ENCODE data around the gene POFUT1. TPM values are rescaled to one million over a fixed set of nuclear protein-coding genes. Genes with fewer than 3 reads are reported as not detected.

The POFUT1 gene
- total RNA-seq, 2 experiments from 2014 or later: 26.5 to 27.1 TPM

DNA sequence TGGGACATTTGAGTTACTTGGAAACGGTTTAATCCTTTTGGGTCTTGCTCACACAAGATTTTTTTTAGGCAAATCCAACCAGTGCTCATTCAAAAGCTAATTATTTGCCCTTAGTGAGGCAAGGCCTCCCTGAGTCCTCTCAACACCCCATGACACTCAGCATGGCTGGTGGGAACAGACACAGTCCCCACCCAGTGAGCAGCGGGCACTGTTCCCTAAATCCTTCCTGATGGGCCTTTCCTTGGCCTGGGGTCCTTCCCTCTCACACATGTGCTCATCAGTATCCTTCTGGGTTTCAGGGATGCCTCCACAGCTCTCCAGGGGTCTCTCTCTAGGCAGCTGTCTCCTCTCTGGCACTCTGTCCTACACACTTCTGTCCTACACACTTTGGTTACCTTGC is 28.2 kb upstream of the POFUT1 start:
- POLR2A ChIA-PET: no interaction called here
- no peaks in the 10 kb centered on the region for H3K27me3 Mint-ChIP-seq
- no peaks in the 10 kb centered on the region for H3K36me3 Mint-ChIP-seq (ENCODE audit: low read depth)
- no peaks in the 10 kb centered on the region for H3K4me1 Mint-ChIP-seq
- CTCF ChIA-PET: interaction anchor here (1.9 kb wide), 1 partner anchor 13 kb away, joined by 6 read pairs; no protein-coding TSS in a partner anchor
- no peak for DNase-seq
- H3K4me3 Mint-ChIP-seq: no peak overlapping the region
- H3K9me3 Mint-ChIP-seq: no peaks in the 10 kb centered on the region
- H3K27ac Mint-ChIP-seq: no peak overlapping the region

DNA sequence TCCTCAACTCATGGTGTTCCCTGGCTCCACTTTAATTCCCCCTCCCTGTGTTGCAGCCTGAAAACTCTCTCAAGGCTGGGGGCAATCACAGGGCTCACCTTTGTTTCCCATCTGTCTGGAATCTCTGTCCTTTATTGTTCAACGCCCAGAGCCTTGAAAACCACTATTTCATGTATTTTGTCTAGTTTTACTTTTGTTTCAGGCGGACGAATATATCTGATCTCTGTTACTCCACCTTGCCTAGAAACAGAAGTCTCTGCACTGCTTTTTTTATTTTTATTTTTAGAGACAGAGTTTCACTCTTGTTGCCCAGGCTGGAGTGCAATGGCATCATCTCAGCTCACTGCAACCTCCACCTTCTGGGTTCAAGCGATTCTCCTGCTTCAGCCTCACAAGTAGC is 27.7 kb upstream of the POFUT1 start:
- DNase-seq: no peak
- POLR2A ChIA-PET: no interaction called here
- no peaks in the 10 kb centered on the region for H3K36me3 Mint-ChIP-seq (ENCODE audit: low read depth)
- no peaks in the 10 kb centered on the region for H3K4me1 Mint-ChIP-seq
- no peak overlapping the region for H3K27ac Mint-ChIP-seq
- CTCF ChIA-PET: interaction anchor here (0.7 to 1.9 kb wide), 3 partner anchors 13 to 599 kb away, joined by 3 to 6 read pairs (median 5); no protein-coding TSS in a partner anchor
- H3K9me3 Mint-ChIP-seq: no peaks in the 10 kb centered on the region
- H3K4me3 Mint-ChIP-seq: no peak overlapping the region
- no peaks in the 10 kb centered on the region for H3K27me3 Mint-ChIP-seq

DNA sequence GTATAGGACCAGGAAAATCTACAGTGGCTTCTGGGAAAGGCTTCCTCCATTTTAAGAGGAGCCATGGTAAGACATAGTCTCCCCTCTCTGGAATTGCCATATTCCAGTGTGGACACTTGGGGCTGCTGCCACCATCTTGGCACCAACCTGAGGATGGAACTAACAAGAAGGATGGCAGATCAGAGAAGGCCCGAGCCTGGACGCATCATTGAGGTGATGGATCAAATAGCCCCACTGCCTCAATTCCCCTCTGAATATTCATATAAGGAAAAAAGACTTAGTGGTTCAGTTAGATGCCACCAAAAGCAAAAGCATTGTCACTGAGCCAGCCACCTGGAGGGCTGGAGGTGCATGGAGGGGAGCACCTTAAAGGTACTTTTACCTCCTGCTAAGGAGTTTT is 26.1 kb upstream of the POFUT1 start:
- ChIA-PET POLR2A (no interaction called here), CTCF (no interaction called here)
- no peak for DNase-seq
- Mint-ChIP-seq H3K36me3 (ENCODE audit: low read depth) (no peaks in the 10 kb centered on the region), H3K27me3 (no peaks in the 10 kb centered on the region), H3K4me3 (no peak overlapping the region), H3K4me1 (no peaks in the 10 kb centered on the region), H3K9me3 (no peaks in the 10 kb centered on the region), H3K27ac (no peak overlapping the region)

DNA sequence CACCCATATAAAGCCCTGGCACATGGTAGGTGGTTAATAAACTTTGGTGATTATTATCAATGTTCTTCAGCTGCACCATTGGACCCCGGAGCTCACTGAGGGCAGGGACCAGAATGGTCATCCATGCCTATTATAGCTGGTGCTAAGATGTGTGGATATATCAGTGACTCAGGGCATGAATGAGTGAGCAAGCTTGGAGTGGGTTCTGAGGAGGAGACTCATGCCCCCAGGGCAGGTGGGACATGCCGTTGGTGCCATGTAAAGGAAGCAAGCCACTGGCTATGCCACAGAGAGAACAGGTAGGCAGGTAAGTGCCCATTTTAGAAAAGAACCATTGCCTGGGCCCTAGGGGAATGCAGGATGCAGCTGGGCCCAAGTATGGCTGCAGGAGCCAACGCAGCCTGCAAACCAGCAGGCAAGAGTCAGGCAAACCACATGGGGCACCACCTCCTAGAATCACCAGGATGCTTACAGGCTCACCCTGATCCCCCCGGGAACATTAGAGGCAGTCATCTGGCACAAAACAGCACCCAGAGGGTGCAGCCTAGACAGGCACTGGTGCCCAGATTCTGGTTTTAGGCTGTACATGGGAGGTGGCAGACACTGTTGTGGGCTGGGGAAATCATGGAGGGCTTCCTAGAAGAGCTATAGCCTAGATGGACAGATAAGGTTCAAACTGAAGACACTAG is 23.6 kb upstream of the POFUT1 start:
- POLR2A ChIA-PET: no interaction called here

GRCh38 chr20:32184961-32185603 is 22.6 kb upstream of the POFUT1 start:
- H3K27me3 Mint-ChIP-seq: no peaks in the 10 kb centered on the region
- ChIA-PET CTCF (no interaction called here), POLR2A (no interaction called here)
- H3K36me3 Mint-ChIP-seq (ENCODE audit: low read depth): no peaks in the 10 kb centered on the region
- no peak overlapping the region for H3K4me3 Mint-ChIP-seq
- H3K27ac Mint-ChIP-seq: no peak overlapping the region
- H3K9me3 Mint-ChIP-seq: no peaks in the 10 kb centered on the region
- H3K4me1 Mint-ChIP-seq: peaks cover 9% of the 10 kb centered on the region
- no peak for DNase-seq

More for the DNA sequence above, 23.6 kb upstream of the POFUT1 start:
- H3K9me3 Mint-ChIP-seq: no peaks in the 10 kb centered on the region
- no peak overlapping the region for H3K27ac Mint-ChIP-seq
- DNase-seq: no peak
- no peaks in the 10 kb centered on the region for H3K27me3 Mint-ChIP-seq
- no peak overlapping the region for H3K4me3 Mint-ChIP-seq
- CTCF ChIA-PET: no interaction called here
- H3K36me3 Mint-ChIP-seq (ENCODE audit: low read depth): no peaks in the 10 kb centered on the region
- H3K4me1 Mint-ChIP-seq: peaks cover 3% of the 10 kb centered on the region

- ChIA-PET POLR2A (no interaction called here), CTCF (no interaction called here)
- H3K9me3 Mint-ChIP-seq: no peaks in the 10 kb centered on the region
- no peak overlapping the region for H3K27ac Mint-ChIP-seq
- H3K4me3 Mint-ChIP-seq: no peak overlapping the region
- peaks cover 19% of the 10 kb centered on the region for H3K4me1 Mint-ChIP-seq
- H3K27me3 Mint-ChIP-seq: no peaks in the 10 kb centered on the region
- DNase-seq: no peak
- H3K36me3 Mint-ChIP-seq (ENCODE audit: low read depth): no peaks in the 10 kb centered on the region
These were observed 21.2 kb upstream of the POFUT1 start for GRCh38 chr20:32186506-32186905.

GRCh38 chr20:32188376-32189122 is 19.1 kb upstream of the POFUT1 start:
- CTCF ChIA-PET: no interaction called here
- POLR2A ChIA-PET: no interaction called here
- Mint-ChIP-seq H3K9me3 (no peaks in the 10 kb centered on the region), H3K27ac (peak overlapping the region; percentile 83), H3K4me1 (peaks cover 19% of the 10 kb centered on the region), H3K27me3 (no peaks in the 10 kb centered on the region), H3K4me3 (peak overlapping the region; percentile 27), H3K36me3 (ENCODE audit: low read depth) (peaks cover 4% of the 10 kb centered on the region)
- DNase-seq: no peak

GRCh38 chr20:32189123-32189410 is 18.6 kb upstream of the POFUT1 start:
- Mint-ChIP-seq H3K9me3 (no peaks in the 10 kb centered on the region), H3K4me1 (peaks cover 19% of the 10 kb centered on the region), H3K27ac (no peak overlapping the region), H3K4me3 (peak overlapping the region; percentile 70), H3K27me3 (no peaks in the 10 kb centered on the region), H3K36me3 (ENCODE audit: low read depth) (peaks cover 4% of the 10 kb centered on the region)
- DNase-seq: no peak
- POLR2A ChIA-PET: no interaction called here
- CTCF ChIA-PET: interaction anchor here (0.5 to 0.6 kb wide), 2 partner anchors 92 to 132 kb away, joined by 3 read pairs; no protein-coding TSS in a partner anchor

- CTCF ChIA-PET: interaction anchor here (0.5 to 0.6 kb wide), 3 partner anchors 91 to 456 kb away, joined by 3 read pairs; no protein-coding TSS in a partner anchor
- H3K36me3 Mint-ChIP-seq (ENCODE audit: low read depth): peaks cover 8% of the 10 kb centered on the region
- no peaks in the 10 kb centered on the region for H3K27me3 Mint-ChIP-seq
- peak overlapping the region; percentile 70 for H3K4me3 Mint-ChIP-seq
- POLR2A ChIA-PET: no interaction called here
- no peaks in the 10 kb centered on the region for H3K9me3 Mint-ChIP-seq
- peak overlapping the region; percentile 89 for H3K27ac Mint-ChIP-seq
- H3K4me1 Mint-ChIP-seq: peaks cover 19% of the 10 kb centered on the region
- peak; percentile 23 for DNase-seq
These were observed 17.7 kb upstream of the POFUT1 start for GRCh38 chr20:32189691-32190615.

- no peak for DNase-seq
- POLR2A ChIA-PET: no interaction called here
- CTCF ChIA-PET: interaction anchor here (0.5 kb wide), 1 partner anchor 455 kb away, joined by 3 read pairs; no protein-coding TSS in a partner anchor
- no peaks in the 10 kb centered on the region for H3K9me3 Mint-ChIP-seq
- H3K27ac Mint-ChIP-seq: peak overlapping the region; percentile 82
- peaks cover 14% of the 10 kb centered on the region for H3K36me3 Mint-ChIP-seq (ENCODE audit: low read depth)
- H3K4me1 Mint-ChIP-seq: peaks cover 19% of the 10 kb centered on the region
- no peaks in the 10 kb centered on the region for H3K27me3 Mint-ChIP-seq
- peak overlapping the region; percentile 62 for H3K4me3 Mint-ChIP-seq
These were observed 16.9 kb upstream of the POFUT1 start for GRCh38 chr20:32190616-32191415.

GRCh38 chr20:32191422-32191821 is 16.3 kb upstream of the POFUT1 start:
- H3K4me1 Mint-ChIP-seq: peaks cover 19% of the 10 kb centered on the region
- no peak overlapping the region for H3K4me3 Mint-ChIP-seq
- no peak overlapping the region for H3K27ac Mint-ChIP-seq
- POLR2A ChIA-PET: no interaction called here
- no peaks in the 10 kb centered on the region for H3K9me3 Mint-ChIP-seq
- CTCF ChIA-PET: no interaction called here
- no peaks in the 10 kb centered on the region for H3K27me3 Mint-ChIP-seq
- H3K36me3 Mint-ChIP-seq (ENCODE audit: low read depth): peaks cover 20% of the 10 kb centered on the region
- no peak for DNase-seq

DNA sequence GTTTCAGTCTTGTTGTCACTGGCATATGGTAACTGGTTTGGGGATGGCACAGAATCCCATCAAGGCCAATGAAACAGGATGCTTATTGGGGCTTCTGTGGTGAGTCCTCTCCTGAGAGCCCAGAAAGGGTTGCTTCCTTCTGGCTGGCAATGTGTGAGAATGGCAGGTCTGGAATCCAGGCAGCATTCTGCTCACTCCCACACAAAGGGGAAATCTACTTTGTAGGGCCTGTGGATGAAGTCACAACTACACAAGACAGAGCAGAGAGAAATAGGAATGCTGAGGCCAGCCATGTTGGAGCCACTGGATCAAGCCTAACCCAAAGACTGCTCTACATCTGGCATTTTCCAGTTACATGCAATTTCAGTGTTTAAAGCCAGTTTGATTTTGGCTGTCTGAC is 15.8 kb upstream of the POFUT1 start:
- CTCF ChIA-PET: interaction anchor here (1.7 kb wide), 1 partner anchor 12 kb away, joined by 6 read pairs; no protein-coding TSS in a partner anchor
- POLR2A ChIA-PET: no interaction called here
- Mint-ChIP-seq H3K27ac (no peak overlapping the region), H3K9me3 (no peaks in the 10 kb centered on the region), H3K4me3 (no peak overlapping the region), H3K4me1 (peaks cover 19% of the 10 kb centered on the region), H3K27me3 (no peaks in the 10 kb centered on the region), H3K36me3 (ENCODE audit: low read depth) (peaks cover 21% of the 10 kb centered on the region)
- DNase-seq: no peak
